GM12878 (cell line): ENCODE measurements around the gene CAPN3. TPM values are rescaled to one million over a fixed set of nuclear protein-coding genes. Genes with fewer than 3 reads are reported as not detected.

Experiments used
- ATAC-seq: fragments of 200-7000 bp; cut with Tn5 transposase; 3 replicates; pipeline ENCODE4 v1.9.1; 2020; ENCODE audit warnings: mild to moderate bottlenecking, moderate library complexity
- BruUV-seq: library from RNA; stranded (reverse); fragments of 400-500 nt; replicated peaks from 2 replicates; lab custom pipeline; 2021; lab: Mats Ljungman, UMichigan
- CTCF ChIA-PET: fragments of 300-600 bp; sonication (Branson Sonifier 250); formaldehyde crosslinking; extraction: SDS; loops from one replicate; lab custom pipeline; 2021; ENCODE audit warnings: inconsistent platforms; lab: Yijun Ruan, JAX
- POLR2A ChIA-PET: fragments of 350-600 bp; formaldehyde crosslinking; extraction: SDS; loops from one replicate; lab custom pipeline; 2021; ENCODE audit warnings: inconsistent platforms; lab: Charles Lee
- RAD21 ChIA-PET: fragments of 300-600 bp; sonication (Branson Sonifier 250); formaldehyde crosslinking; loops from one replicate; lab custom pipeline; 2023; ENCODE audit warnings: antibody characterized with exemption; ENCODE audit not compliant: unreplicated experiment; lab: Charles Lee
- SMC1A ChIA-PET: fragments of 300-600 bp; sonication (Branson Sonifier 250); formaldehyde crosslinking; loops from one replicate; lab custom pipeline; 2023; ENCODE audit not compliant: unreplicated experiment, uncharacterized antibody; lab: Charles Lee
- DNase-seq: peaks from one replicate; pipeline ENCODE4 v3.0.0-alpha.2; 2011; ENCODE audit warnings: low read depth, low spot score
- FAIRE-seq: peaks from 3 replicates; lab custom pipeline; 2011; peaks lifted over from hg19 to GRCh38; lab: Jason Lieb, UNC
- H2AFZ ChIP-seq: 2 replicates; pipeline ENCODE4 v1.6.0; 2011; ENCODE audit warnings: low read depth, low read length, control low read depth; ENCODE audit not compliant: control insufficient read depth
- H3K27ac ChIP-seq: 2 replicates; pipeline ENCODE4 v1.5.1; 2011; ENCODE audit warnings: control low read depth; ENCODE audit not compliant: control insufficient read depth, insufficient read depth
- H3K27me3 ChIP-seq, 2 experiments: replicated peaks in 1 of 2; 2 replicates each; pipeline versions ENCODE4 v1.6.0 to v1.6.1; 2011; ENCODE audit warnings: low read length in 1 of 2; ENCODE audit not compliant: control insufficient read depth in 2 of 2, insufficient read depth in 2 of 2
- H3K36me3 ChIP-seq, 2 experiments: 2 replicates each; pipeline ENCODE4 v1.5.1; 2011; ENCODE audit warnings: low read length in 1 of 2; ENCODE audit not compliant: control insufficient read depth in 2 of 2, insufficient read depth in 2 of 2
- H3K4me1 ChIP-seq: 2 replicates; pipeline ENCODE4 v1.6.1; 2011; ENCODE audit warnings: mild to moderate bottlenecking, low read length, moderate library complexity, mixed read lengths; ENCODE audit not compliant: control insufficient read depth, insufficient read depth
- H3K4me2 ChIP-seq: 2 replicates; pipeline ENCODE4 v1.6.0; 2011; ENCODE audit warnings: control low read depth; ENCODE audit not compliant: control insufficient read depth, insufficient read depth
- H3K4me3 ChIP-seq: fragments of 200-600 bp; sonication (generic); 2 replicates; pipeline ENCODE4 v1.5.1; 2016
- H3K79me2 ChIP-seq: 2 replicates; pipeline ENCODE4 v1.6.0; 2011; ENCODE audit warnings: low read length; ENCODE audit not compliant: control insufficient read depth, insufficient read depth
- H3K9ac ChIP-seq: 2 replicates; pipeline ENCODE4 v1.8.0; 2011; ENCODE audit warnings: low read length, control low read depth, mixed read lengths; ENCODE audit not compliant: control insufficient read depth, insufficient read depth
- H3K9me3 ChIP-seq: replicated peaks from 3 replicates; pipeline ENCODE4 v1.5.1; 2011; ENCODE audit warnings: mild to moderate bottlenecking, low read length; ENCODE audit not compliant: control insufficient read depth, insufficient read depth
- H4K20me1 ChIP-seq: 2 replicates; pipeline ENCODE4 v1.6.0; 2011; ENCODE audit not compliant: control insufficient read depth, insufficient read depth
- CEBPB ChIP-seq, 2 experiments: fragments of 150-350 bp in 1 of 2; IDR thresholded peaks; 2 replicates each; pipeline ENCODE4 v1.6.1; 2012 to 2014; ENCODE audit warnings: low read depth in 2 of 2, low read length in 2 of 2, borderline replicate concordance in 1 of 2, inconsistent platforms in 1 of 2
- CREB1 ChIP-seq: IDR thresholded peaks from 2 replicates; pipeline ENCODE4 v1.6.1; 2012; ENCODE audit warnings: low read depth, mild to moderate bottlenecking, inconsistent platforms
- NFYB ChIP-seq: IDR thresholded peaks from 2 replicates; pipeline ENCODE4 v1.6.1; 2011; ENCODE audit warnings: low read depth, mild to moderate bottlenecking, low read length, improper control_type of control experiment, moderate library complexity; ENCODE audit not compliant: insufficient read depth
- POLR2A ChIP-seq: IDR thresholded peaks from 2 replicates; pipeline ENCODE4 v1.6.1; 2011; ENCODE audit warnings: low read depth, mild to moderate bottlenecking, low read length
- RAD21 ChIP-seq: IDR thresholded peaks from 2 replicates; pipeline ENCODE4 v1.6.1; 2011; ENCODE audit warnings: mild to moderate bottlenecking, low read depth, low read length, moderate library complexity; ENCODE audit not compliant: insufficient read depth
- RAD51 ChIP-seq: fragments of 450-650 bp; IDR thresholded peaks from 2 replicates; pipeline ENCODE4 v1.6.1; 2016; ENCODE audit warnings: moderate library complexity, mild to moderate bottlenecking, inconsistent platforms
- RELA ChIP-seq: fragments of 450-650 bp; IDR thresholded peaks from 2 replicates; pipeline ENCODE4 v1.8.0; 2014; ENCODE audit warnings: borderline replicate concordance; ENCODE audit not compliant: partially characterized antibody
- TAF1 ChIP-seq: IDR thresholded peaks from 2 replicates; pipeline ENCODE4 v1.6.1; 2011; ENCODE audit warnings: mild to moderate bottlenecking, low read depth, low read length, borderline replicate concordance
- TBL1XR1 ChIP-seq: IDR thresholded peaks from 2 replicates; pipeline ENCODE4 v1.6.1; 2012; ENCODE audit warnings: low read depth, low read length, improper control_type of control experiment
- ZBED1 ChIP-seq: IDR thresholded peaks from 2 replicates; pipeline ENCODE4 v1.6.1; 2016; ENCODE audit warnings: borderline replicate concordance
- ZNF384 ChIP-seq: IDR thresholded peaks from 2 replicates; pipeline ENCODE4 v1.6.1; 2012; ENCODE audit warnings: low read depth, mild to moderate bottlenecking, low read length, improper control_type of control experiment, borderline replicate concordance
- WGBS: methylation state at CpG from one replicate; pipeline ENCODE4 v1.1.6; 2016; ENCODE audit warnings: low lambda C conversion rate; ENCODE audit not compliant: insufficient replicate concordance, insufficient coverage; ENCODE audit errors: missing lambda C conversion rate; 5-methylcytosine and 5-hydroxymethylcytosine counted together
- in situ Hi-C: fragments of 300-500 bp; cut with MboI; formaldehyde crosslinking; loops from 9 replicates; pipeline ENCODE4 v1.14.3; 2018; ENCODE audit warnings: mixed read lengths
- intact Hi-C: fragments of 100-400 bp; cut with micrococcal nuclease; formaldehyde crosslinking; loops from one replicate; pipeline ENCODE4 v1.14.2; 2022; ENCODE audit not compliant: unreplicated experiment
- polyA plus RNA-seq, 11 experiments: library from polyadenylated mRNA; depleted of rRNA in 4 of 11; unstranded in 6 of 11; stranded (reverse) in 5 of 11; fragments of >200 nt; fragmentation: Nextera tagmentation in 4 of 11; fragmentation: Illumina TruSeq in 1 of 11; extraction: Ambion mirVana in 4 of 11; extraction: Trizol in 1 of 11; gene quantifications; 1 replicate in 1 of 11; 2 replicates in 10 of 11; pipeline versions ENCODE4 v1.2.1 to v1.2.3, GENCODE V29; 2011 to 2016; ENCODE audit warnings: inconsistent platforms in 2 of 11, missing spikeins in 2 of 11, low read depth in 1 of 11
- total RNA-seq, 4 experiments: library from RNA; depleted of rRNA in 3 of 4; stranded (reverse); fragments of >200 nt in 3 of 4; fragmentation: Illumina TruSeq in 1 of 4; extraction: Trizol in 1 of 4; gene quantifications; 2 replicates each; pipeline versions ENCODE4 v1.2.1 to v1.2.3, GENCODE V29; 2013 to 2021
- TF ChIP-seq, protein P1 (sequence below), 3 experiments: IDR thresholded peaks in 2 of 3; conservative IDR thresholded peaks in 1 of 3; 2 replicates each; pipeline ENCODE4 v1.5.1; 2011; ENCODE audit warnings: low read depth in 3 of 3, low read length in 3 of 3, mild to moderate bottlenecking in 3 of 3, control low read depth in 2 of 3, moderate library complexity in 2 of 3, inconsistent platforms in 1 of 3, mixed read lengths in 1 of 3; ENCODE audit not compliant: control insufficient read depth in 2 of 3, insufficient read depth in 1 of 3; ENCODE audit errors: extremely low read depth in 1 of 3
- TF ChIP-seq, protein P2 (sequence below): fragments of 450-650 bp; IDR thresholded peaks from 2 replicates; pipeline ENCODE4 v1.6.1; 2017; ENCODE audit warnings: mild to moderate bottlenecking, moderate library complexity
- TF ChIP-seq, protein P3 (sequence below): IDR thresholded peaks from 2 replicates; pipeline ENCODE4 v1.6.1; 2012; ENCODE audit warnings: low read depth, low read length, improper control_type of control experiment
- TF ChIP-seq, protein P4 (sequence below): fragments of 450-650 bp; IDR thresholded peaks from 2 replicates; pipeline ENCODE4 v1.6.1; 2016; ENCODE audit warnings: mild to moderate bottlenecking, moderate library complexity, borderline replicate concordance

The CAPN3 gene
- total and polyA plus RNA-seq, 10 of the 15 experiments (the other 5 are each of a cell fraction or from before 2014, with no cell fraction given) = 1.1 to 3.8 (median 2.4) TPM

DNA sequence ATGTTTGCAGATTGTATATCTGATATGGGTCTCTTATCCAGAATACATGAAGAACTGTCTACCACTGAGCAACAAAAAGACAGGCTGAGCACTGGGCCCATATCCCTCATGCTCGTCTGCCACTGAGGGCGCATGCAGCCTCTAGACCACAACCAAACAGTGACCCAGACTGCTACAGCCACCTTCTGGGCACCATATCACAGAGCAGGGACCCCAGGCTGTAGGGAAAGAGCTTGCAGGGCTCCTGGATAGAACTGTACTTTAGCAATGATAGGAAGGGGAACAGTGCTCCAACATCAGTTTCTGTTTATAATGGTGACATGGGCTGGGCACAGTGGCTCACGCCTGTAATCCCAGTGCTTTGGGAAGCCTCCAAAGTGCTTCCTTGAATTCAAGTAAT, 45.8 kb upstream of the CAPN3 start:
- FAIRE-seq (no peak), ATAC-seq (no peak; the same call in 2 of the 3 replicates)
- intact Hi-C loops (no loop called here), in situ Hi-C loops (no loop called here)
- no peak overlapping the region for H3K4me2 ChIP-seq
- peaks cover 0 to 4% of the 10 kb centered on the region in 2 experiments; a peak in 2 of 4 replicates for H3K36me3 ChIP-seq
- no peaks in the 10 kb centered on the region for H3K4me1 ChIP-seq
- no peak overlapping the region for H2AFZ ChIP-seq
- H4K20me1 ChIP-seq = no peaks in the 10 kb centered on the region
- POLR2A ChIA-PET = no interaction called here
- H3K4me3 ChIP-seq = no peak overlapping the region
- 28% methylated on average over 3 of the region's 3 CpGs for WGBS
- no peaks in the 10 kb centered on the region for H3K9me3 ChIP-seq
- no peaks in the 10 kb centered on the region for H3K79me2 ChIP-seq
- SMC1A ChIA-PET = no interaction called here
- H3K27me3 ChIP-seq = no peaks in the 10 kb centered on the region
- TF ChIP-seq RAD21 = no peak
- no peak for TF ChIP-seq TBL1XR1
- no peak for TF ChIP-seq TAF1
- TF ChIP-seq, protein P1, sequence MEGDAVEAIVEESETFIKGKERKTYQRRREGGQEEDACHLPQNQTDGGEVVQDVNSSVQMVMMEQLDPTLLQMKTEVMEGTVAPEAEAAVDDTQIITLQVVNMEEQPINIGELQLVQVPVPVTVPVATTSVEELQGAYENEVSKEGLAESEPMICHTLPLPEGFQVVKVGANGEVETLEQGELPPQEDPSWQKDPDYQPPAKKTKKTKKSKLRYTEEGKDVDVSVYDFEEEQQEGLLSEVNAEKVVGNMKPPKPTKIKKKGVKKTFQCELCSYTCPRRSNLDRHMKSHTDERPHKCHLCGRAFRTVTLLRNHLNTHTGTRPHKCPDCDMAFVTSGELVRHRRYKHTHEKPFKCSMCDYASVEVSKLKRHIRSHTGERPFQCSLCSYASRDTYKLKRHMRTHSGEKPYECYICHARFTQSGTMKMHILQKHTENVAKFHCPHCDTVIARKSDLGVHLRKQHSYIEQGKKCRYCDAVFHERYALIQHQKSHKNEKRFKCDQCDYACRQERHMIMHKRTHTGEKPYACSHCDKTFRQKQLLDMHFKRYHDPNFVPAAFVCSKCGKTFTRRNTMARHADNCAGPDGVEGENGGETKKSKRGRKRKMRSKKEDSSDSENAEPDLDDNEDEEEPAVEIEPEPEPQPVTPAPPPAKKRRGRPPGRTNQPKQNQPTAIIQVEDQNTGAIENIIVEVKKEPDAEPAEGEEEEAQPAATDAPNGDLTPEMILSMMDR (IDR thresholded peaks at IDR 0.05 in 2 of 3, conservative IDR thresholded peaks at IDR 0.05 in 1 of 3; ENCODE audit: control insufficient read depth in 2 of 3, extremely low read depth in 1 of 3, insufficient read depth in 1 of 3, low read depth in 3 of 3, low read length in 3 of 3) = no peak
- no peak for TF ChIP-seq CREB1
- TF ChIP-seq RAD51 = no peak
- no peak for TF ChIP-seq CEBPB (IDR thresholded peaks at IDR 0.05; ENCODE audit: borderline replicate concordance in 1 of 2, low read depth in 2 of 2, low read length in 2 of 2)
- TF ChIP-seq, protein P2, sequence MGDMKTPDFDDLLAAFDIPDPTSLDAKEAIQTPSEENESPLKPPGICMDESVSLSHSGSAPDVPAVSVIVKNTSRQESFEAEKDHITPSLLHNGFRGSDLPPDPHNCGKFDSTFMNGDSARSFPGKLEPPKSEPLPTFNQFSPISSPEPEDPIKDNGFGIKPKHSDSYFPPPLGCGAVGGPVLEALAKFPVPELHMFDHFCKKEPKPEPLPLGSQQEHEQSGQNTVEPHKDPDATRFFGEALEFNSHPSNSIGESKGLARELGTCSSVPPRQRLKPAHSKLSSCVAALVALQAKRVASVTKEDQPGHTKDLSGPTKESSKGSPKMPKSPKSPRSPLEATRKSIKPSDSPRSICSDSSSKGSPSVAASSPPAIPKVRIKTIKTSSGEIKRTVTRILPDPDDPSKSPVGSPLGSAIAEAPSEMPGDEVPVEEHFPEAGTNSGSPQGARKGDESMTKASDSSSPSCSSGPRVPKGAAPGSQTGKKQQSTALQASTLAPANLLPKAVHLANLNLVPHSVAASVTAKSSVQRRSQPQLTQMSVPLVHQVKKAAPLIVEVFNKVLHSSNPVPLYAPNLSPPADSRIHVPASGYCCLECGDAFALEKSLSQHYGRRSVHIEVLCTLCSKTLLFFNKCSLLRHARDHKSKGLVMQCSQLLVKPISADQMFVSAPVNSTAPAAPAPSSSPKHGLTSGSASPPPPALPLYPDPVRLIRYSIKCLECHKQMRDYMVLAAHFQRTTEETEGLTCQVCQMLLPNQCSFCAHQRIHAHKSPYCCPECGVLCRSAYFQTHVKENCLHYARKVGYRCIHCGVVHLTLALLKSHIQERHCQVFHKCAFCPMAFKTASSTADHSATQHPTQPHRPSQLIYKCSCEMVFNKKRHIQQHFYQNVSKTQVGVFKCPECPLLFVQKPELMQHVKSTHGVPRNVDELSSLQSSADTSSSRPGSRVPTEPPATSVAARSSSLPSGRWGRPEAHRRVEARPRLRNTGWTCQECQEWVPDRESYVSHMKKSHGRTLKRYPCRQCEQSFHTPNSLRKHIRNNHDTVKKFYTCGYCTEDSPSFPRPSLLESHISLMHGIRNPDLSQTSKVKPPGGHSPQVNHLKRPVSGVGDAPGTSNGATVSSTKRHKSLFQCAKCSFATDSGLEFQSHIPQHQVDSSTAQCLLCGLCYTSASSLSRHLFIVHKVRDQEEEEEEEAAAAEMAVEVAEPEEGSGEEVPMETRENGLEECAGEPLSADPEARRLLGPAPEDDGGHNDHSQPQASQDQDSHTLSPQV = no peak
- no peak for TF ChIP-seq NFYB
- TF ChIP-seq, protein P3, sequence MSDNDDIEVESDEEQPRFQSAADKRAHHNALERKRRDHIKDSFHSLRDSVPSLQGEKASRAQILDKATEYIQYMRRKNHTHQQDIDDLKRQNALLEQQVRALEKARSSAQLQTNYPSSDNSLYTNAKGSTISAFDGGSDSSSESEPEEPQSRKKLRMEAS = no peak
- TF ChIP-seq ZBED1 = no peak
- no peak for TF ChIP-seq RELA
- TF ChIP-seq ZNF384 = no peak
- TF ChIP-seq, protein P4, sequence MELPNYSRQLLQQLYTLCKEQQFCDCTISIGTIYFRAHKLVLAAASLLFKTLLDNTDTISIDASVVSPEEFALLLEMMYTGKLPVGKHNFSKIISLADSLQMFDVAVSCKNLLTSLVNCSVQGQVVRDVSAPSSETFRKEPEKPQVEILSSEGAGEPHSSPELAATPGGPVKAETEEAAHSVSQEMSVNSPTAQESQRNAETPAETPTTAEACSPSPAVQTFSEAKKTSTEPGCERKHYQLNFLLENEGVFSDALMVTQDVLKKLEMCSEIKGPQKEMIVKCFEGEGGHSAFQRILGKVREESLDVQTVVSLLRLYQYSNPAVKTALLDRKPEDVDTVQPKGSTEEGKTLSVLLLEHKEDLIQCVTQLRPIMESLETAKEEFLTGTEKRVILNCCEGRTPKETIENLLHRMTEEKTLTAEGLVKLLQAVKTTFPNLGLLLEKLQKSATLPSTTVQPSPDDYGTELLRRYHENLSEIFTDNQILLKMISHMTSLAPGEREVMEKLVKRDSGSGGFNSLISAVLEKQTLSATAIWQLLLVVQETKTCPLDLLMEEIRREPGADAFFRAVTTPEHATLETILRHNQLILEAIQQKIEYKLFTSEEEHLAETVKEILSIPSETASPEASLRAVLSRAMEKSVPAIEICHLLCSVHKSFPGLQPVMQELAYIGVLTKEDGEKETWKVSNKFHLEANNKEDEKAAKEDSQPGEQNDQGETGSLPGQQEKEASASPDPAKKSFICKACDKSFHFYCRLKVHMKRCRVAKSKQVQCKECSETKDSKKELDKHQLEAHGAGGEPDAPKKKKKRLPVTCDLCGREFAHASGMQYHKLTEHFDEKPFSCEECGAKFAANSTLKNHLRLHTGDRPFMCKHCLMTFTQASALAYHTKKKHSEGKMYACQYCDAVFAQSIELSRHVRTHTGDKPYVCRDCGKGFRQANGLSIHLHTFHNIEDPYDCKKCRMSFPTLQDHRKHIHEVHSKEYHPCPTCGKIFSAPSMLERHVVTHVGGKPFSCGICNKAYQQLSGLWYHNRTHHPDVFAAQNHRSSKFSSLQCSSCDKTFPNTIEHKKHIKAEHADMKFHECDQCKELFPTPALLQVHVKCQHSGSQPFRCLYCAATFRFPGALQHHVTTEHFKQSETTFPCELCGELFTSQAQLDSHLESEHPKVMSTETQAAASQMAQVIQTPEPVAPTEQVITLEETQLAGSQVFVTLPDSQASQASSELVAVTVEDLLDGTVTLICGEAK = no peak
- TF ChIP-seq POLR2A = no peak
- TF ChIP-seq, all 136 proteins: peak for 0
- no peak for DNase-seq
- Histone ChIP-seq H3K9ac (no peak overlapping the region), H3K27ac (no peak overlapping the region)
- ChIA-PET RAD21 (no interaction called here), CTCF (interaction anchor here (0.8 kb wide), 1 partner anchor 92 kb away, joined by 3 read pairs; no protein-coding TSS in a partner anchor)
- no TSS peak for BruUV-seq
